Keratinocyte (primary cell): Measurements from ENCODE around the gene RBPJ. TPM values are rescaled to one million over a fixed set of nuclear protein-coding genes. Genes with fewer than 3 reads are reported as not detected.

Source experiments
- DNase-seq: peaks from one replicate; pipeline ENCODE4 v3.0.0-alpha.2; 2011; ENCODE audit warnings: low read depth, missing footprints, low spot score
- FAIRE-seq: peaks from 2 replicates; lab custom pipeline; 2011; peaks lifted over from hg19 to GRCh38; lab: Jason Lieb, UNC
- H2AFZ ChIP-seq: 2 replicates; pipeline ENCODE4 v1.6.0; 2012; ENCODE audit warnings: low read length, control low read depth, inconsistent platforms; ENCODE audit not compliant: control insufficient read depth
- H3K27ac ChIP-seq: 2 replicates; pipeline ENCODE4 v1.5.1; 2011; ENCODE audit warnings: low read length; ENCODE audit not compliant: control insufficient read depth, insufficient read depth
- H3K27me3 ChIP-seq: 3 replicates; pipeline ENCODE4 v1.6.0; 2011; ENCODE audit warnings: low read length; ENCODE audit not compliant: control insufficient read depth, insufficient read depth; ENCODE audit errors: extremely low read depth
- H3K36me3 ChIP-seq, 2 experiments: 2 replicates in 1 of 2; 3 replicates in 1 of 2; pipeline ENCODE4 v1.5.1; 2011; ENCODE audit warnings: low read length in 2 of 2, mild to moderate bottlenecking in 1 of 2; ENCODE audit not compliant: control insufficient read depth in 2 of 2, insufficient read depth in 2 of 2; ENCODE audit errors: extremely low read depth in 1 of 2
- H3K4me1 ChIP-seq: 3 replicates; pipeline ENCODE4 v1.5.1; 2011; ENCODE audit warnings: low read length; ENCODE audit not compliant: control insufficient read depth, insufficient read depth; ENCODE audit errors: extremely low read depth
- H3K4me2 ChIP-seq: 3 replicates; pipeline ENCODE4 v1.6.0; 2011; ENCODE audit warnings: low read depth, low read length; ENCODE audit not compliant: control insufficient read depth, insufficient read depth; ENCODE audit errors: extremely low read depth
- H3K4me3 ChIP-seq, 3 experiments: fragments of 200-600 bp in 1 of 3; sonication (generic) in 1 of 3; 2 replicates in 2 of 3; 3 replicates in 1 of 3; pipeline ENCODE4 v1.5.1; 2011 to 2016; ENCODE audit warnings: low read length in 3 of 3, mild to moderate bottlenecking in 3 of 3, control low read depth in 2 of 3, inconsistent platforms in 1 of 3, low read depth in 1 of 3, mixed read lengths in 1 of 3, mixed run types in 1 of 3, moderate library complexity in 1 of 3; ENCODE audit not compliant: control insufficient read depth in 2 of 3, insufficient read depth in 2 of 3; ENCODE audit errors: extremely low read depth in 1 of 3
- H3K79me2 ChIP-seq: 2 replicates; pipeline ENCODE4 v1.6.0; 2012; ENCODE audit warnings: low read length; ENCODE audit not compliant: control insufficient read depth, insufficient read depth
- H3K9ac ChIP-seq: 3 replicates; pipeline ENCODE4 v1.6.0; 2011; ENCODE audit warnings: low read length; ENCODE audit not compliant: control insufficient read depth, insufficient read depth; ENCODE audit errors: extremely low read depth
- H3K9me1 ChIP-seq: 3 replicates; pipeline ENCODE4 v1.6.0; 2011; ENCODE audit warnings: low read length; ENCODE audit not compliant: control insufficient read depth, insufficient read depth; ENCODE audit errors: extremely low read depth
- H3K9me3 ChIP-seq: 2 replicates; pipeline ENCODE4 v1.5.1; 2012; ENCODE audit warnings: low read depth, low read length; ENCODE audit not compliant: control insufficient read depth
- H4K20me1 ChIP-seq: 3 replicates; pipeline ENCODE4 v1.6.0; 2011; ENCODE audit warnings: low read length; ENCODE audit not compliant: control insufficient read depth, insufficient read depth; ENCODE audit errors: extremely low read depth
- EZH2 ChIP-seq: IDR thresholded peaks from one replicate; pipeline ENCODE4 v1.6.1; 2012; ENCODE audit warnings: inconsistent platforms, mild to moderate bottlenecking, low read length, moderate library complexity
- dilution Hi-C: fragments of 300-500 bp; cut with MboI; formaldehyde crosslinking; loops from one replicate; pipeline ENCODE4 v1.7.0; 2020; ENCODE audit warnings: low sequenced_read_pairs; ENCODE audit not compliant: extremely low pct_ligation_motif_present
- polyA plus RNA-seq, 5 experiments: library from polyadenylated mRNA; depleted of rRNA in 3 of 5; stranded (reverse) in 3 of 5; stranded (forward) in 1 of 5; unstranded in 1 of 5; fragments of >200 nt; gene quantifications; 1 replicate in 1 of 5; 2 replicates in 3 of 5; 3 replicates in 1 of 5; pipeline versions ENCODE4 v1.2.1 to v1.2.3, GENCODE V29; 2011 to 2012; ENCODE audit warnings: missing spikeins in 2 of 5, low read depth in 1 of 5, low replicate concordance in 1 of 5
- TF ChIP-seq, protein P1 (sequence below), 3 experiments: IDR thresholded peaks in 1 of 3; conservative IDR thresholded peaks in 1 of 3; optimal IDR thresholded peaks in 1 of 3; 2 replicates in 2 of 3; 3 replicates in 1 of 3; pipeline versions ENCODE3 to v1.5.1; 2011; ENCODE audit warnings: low read length in 3 of 3, mild to moderate bottlenecking in 3 of 3, moderate library complexity in 2 of 3, control low read depth in 1 of 3, inconsistent platforms in 1 of 3; ENCODE audit not compliant: insufficient read depth in 2 of 3; ENCODE audit errors: extremely low read depth in 1 of 3

Gene RBPJ
- polyA plus RNA-seq, 1 donor (not counting 4 experiments of a cell fraction or from before 2014, with no cell fraction given): 38.0 TPM

GRCh38 chr4:26462874-26463273 lies 142.1 kb downstream of the RBPJ start:
- TF ChIP-seq, protein P1, sequence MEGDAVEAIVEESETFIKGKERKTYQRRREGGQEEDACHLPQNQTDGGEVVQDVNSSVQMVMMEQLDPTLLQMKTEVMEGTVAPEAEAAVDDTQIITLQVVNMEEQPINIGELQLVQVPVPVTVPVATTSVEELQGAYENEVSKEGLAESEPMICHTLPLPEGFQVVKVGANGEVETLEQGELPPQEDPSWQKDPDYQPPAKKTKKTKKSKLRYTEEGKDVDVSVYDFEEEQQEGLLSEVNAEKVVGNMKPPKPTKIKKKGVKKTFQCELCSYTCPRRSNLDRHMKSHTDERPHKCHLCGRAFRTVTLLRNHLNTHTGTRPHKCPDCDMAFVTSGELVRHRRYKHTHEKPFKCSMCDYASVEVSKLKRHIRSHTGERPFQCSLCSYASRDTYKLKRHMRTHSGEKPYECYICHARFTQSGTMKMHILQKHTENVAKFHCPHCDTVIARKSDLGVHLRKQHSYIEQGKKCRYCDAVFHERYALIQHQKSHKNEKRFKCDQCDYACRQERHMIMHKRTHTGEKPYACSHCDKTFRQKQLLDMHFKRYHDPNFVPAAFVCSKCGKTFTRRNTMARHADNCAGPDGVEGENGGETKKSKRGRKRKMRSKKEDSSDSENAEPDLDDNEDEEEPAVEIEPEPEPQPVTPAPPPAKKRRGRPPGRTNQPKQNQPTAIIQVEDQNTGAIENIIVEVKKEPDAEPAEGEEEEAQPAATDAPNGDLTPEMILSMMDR (optimal IDR thresholded peaks at IDR 0.05 in 1 of 3, IDR thresholded peaks at IDR 0.05 in 1 of 3, conservative IDR thresholded peaks at IDR 0.05 in 1 of 3; ENCODE audit: extremely low read depth in 1 of 3, insufficient read depth in 2 of 3, low read length in 3 of 3): no peak
- no peak for TF ChIP-seq EZH2
- peaks cover 3% of the 10 kb centered on the region for H3K9me1 ChIP-seq
- H2AFZ ChIP-seq: no peak overlapping the region
- H3K27me3 ChIP-seq: no peaks in the 10 kb centered on the region
- H3K4me1 ChIP-seq: no peaks in the 10 kb centered on the region
- FAIRE-seq: no peak
- H3K9ac ChIP-seq: no peak overlapping the region
- H3K4me3 ChIP-seq: no peak overlapping the region
- no peaks in the 10 kb centered on the region for H3K9me3 ChIP-seq
- no peaks in the 10 kb centered on the region for H4K20me1 ChIP-seq
- H3K4me2 ChIP-seq: no peak overlapping the region
- no peak overlapping the region for H3K27ac ChIP-seq
- H3K79me2 ChIP-seq: no peaks in the 10 kb centered on the region
- no peaks in the 10 kb centered on the region for H3K36me3 ChIP-seq
- no peak for DNase-seq
- dilution Hi-C loops: no loop called here

DNA sequence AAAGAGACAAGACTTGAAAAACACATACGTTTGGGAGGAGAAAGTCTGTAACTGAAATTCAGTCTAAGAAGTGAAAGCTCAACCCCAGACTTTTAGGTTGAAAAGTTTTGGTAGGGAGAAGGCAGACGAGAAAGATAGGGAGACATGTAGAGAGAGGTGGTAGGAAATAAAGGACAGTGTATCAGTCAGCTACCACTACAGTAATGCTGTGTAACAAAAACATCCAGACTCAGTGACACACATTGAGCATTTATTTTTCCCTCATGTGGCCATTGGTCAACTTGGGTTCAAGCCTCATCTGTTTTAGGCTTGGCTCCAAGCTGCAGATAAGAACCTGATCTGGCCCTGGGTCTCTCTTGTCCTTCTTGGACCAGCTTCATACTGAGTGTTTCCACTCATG lies 142.6 kb downstream of the RBPJ start:
- H3K27ac ChIP-seq: no peak overlapping the region
- H3K9ac ChIP-seq: no peak overlapping the region
- no peak for FAIRE-seq
- no peaks in the 10 kb centered on the region for H3K27me3 ChIP-seq
- H3K79me2 ChIP-seq: no peaks in the 10 kb centered on the region
- no peak overlapping the region for H2AFZ ChIP-seq
- TF ChIP-seq, protein P1 (optimal IDR thresholded peaks at IDR 0.05 in 1 of 3, IDR thresholded peaks at IDR 0.05 in 1 of 3, conservative IDR thresholded peaks at IDR 0.05 in 1 of 3; ENCODE audit: extremely low read depth in 1 of 3, insufficient read depth in 2 of 3, low read length in 3 of 3): no peak
- TF ChIP-seq EZH2: no peak
- no peaks in the 10 kb centered on the region for H3K4me1 ChIP-seq
- peaks cover 3% of the 10 kb centered on the region for H3K9me1 ChIP-seq
- dilution Hi-C loops: no loop called here
- no peak for DNase-seq
- no peak overlapping the region for H3K4me2 ChIP-seq
- H3K36me3 ChIP-seq: no peaks in the 10 kb centered on the region
- H3K4me3 ChIP-seq: no peak overlapping the region
- H4K20me1 ChIP-seq: no peaks in the 10 kb centered on the region
- H3K9me3 ChIP-seq: no peaks in the 10 kb centered on the region
